ENCODE results near the gene A2M.

A2M gene

DNA sequence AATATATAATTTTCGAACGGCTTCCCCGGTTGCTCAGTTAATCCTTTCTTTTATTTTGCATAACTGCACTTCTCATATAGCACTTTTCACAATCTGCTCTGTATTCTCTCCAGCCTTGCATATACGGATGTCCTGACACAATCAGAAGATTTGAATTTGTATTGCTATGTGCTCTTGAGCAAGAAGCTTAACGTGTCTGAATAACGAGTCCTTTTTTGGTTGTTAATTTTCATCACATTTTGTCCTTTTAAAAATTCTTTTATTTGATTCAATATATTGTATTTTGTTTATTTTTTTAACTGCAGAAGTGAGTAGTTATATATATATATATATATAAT, 17.6 kb downstream of the A2M start:
- DNase-seq, result no peak

DNA sequence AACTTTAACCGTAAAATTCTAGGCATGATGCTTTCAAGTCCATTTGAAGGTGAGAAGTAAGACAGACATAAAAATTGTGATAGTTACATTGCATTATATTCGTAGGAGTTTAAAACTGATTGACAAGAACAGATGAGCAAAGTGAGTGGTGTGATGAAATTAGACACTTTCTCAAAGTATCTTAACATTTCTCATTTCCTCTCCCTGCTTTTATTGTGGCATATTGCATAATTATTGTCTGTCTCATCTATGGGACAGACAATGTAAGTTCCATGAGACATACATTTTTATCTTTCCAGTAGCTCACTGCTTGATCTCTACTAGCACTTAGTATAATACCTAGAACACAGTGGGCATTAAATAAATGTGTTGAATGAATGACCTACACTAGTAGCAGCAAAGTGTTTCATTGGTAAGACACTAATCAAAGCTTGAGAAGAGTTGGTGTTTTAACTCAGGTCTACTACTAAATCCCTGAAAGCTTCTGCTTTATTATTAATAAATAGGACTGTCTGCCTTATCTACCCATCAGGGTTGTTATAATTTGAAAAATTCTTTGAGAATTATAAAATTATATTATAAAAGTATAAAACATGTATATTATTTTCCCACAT, 19.0 kb downstream of the A2M start:
- no peak for DNase-seq

DNA sequence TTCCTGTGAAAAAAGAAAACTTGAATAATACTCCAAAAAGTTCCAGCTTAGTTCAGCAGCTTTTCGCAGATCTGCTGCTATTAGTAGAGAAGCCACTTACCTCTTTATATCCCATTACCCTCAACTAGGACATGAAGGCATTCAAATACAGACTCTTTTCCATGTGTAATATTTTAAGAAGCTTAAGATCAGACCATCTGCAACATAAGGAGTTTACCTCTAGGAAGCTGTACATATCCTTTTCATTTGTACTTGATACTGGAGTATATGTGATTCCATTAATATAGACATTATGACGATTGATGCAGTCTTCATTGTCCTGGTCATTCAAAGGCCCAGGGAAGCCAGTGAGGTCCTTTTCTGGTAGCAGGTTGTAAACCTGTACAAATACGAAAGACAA, 20.4 kb downstream of the A2M start:
- DNase-seq, result no peak

DNA sequence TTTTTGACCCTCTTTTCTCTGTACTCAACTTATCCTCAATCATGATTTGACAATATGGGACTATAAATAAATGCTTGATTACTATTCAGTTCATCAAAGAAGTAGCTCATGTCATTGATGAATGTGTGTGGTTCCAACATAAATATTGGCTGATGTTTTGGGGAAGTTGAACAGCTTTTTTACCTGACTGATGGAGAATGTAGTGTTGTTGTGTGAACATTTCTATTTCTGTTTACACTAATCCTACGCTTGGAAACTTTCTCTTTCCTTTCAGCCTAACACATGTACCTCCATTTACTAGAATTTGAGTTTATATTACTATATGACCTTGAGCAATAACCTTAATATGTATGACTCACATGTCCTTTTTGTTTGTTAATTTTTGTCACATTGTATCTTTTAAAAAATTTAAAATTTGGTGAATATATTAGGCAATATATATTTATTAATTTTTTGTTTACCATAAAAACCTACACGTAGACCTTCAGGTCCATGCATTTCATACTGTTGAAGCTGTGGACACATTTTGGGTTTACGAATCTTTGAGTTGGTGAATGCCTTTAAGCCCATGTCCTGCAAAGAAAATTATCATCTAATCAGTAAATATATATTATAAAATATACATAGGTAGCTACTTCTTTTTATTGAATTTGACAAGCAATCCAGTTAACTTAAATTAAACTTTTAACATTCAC, 21.1 kb downstream of the A2M start:
- no peak for DNase-seq

DNA sequence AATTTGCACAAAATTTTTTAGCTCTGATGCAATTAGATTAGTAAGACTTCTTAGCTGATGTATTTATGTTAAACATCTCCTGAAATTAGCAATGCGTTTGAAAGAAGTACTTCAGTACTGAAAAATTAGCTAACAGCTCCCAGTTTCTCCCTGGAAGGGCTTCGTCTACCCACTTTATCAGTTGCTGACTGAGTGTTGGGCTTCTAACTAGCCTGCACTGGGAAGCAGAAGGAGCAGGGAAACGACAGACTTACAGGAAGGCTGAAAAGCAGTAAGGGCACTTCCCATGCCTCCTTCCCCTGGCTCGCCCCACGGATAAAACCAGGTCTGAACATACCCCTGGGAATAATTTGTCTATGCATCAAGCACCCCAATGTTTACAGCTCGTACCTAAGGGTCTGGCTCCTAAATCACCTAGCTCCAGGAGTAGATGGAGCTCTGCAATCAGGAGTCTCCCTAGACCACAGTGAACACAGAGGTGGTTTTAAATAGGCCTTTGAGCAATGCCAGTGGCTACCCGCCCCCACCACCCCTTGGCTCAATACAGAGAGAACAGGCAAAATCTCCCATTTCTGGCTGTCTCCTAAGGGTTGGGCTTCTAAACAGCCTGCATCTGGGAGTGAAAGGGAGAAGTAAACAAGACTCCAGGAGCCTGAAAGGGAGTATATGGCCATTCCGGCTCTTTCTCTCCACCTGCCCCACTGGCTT, 23.7 kb downstream of the A2M start:
- no peak for DNase-seq

DNA sequence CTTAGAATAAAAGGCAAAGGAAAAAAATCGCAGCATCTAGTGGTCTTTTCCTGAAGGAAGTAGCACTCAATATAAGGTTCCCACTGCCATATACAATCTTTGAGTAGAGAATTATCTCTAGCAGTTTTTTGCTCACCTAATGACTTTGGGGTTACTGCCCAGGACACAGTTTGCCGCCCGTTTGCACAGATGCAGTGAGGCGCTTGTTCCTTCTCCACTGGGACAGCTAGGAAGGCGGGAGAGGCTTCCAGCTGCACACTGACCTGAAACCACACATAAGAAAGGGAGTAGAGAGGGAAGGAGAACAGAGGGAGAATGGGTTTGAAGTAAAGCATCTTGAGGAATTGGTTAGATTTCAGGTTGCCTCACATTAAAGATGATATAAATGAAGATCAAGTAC, 25.5 kb downstream of the A2M start:
- DNase-seq, result no peak

DNA sequence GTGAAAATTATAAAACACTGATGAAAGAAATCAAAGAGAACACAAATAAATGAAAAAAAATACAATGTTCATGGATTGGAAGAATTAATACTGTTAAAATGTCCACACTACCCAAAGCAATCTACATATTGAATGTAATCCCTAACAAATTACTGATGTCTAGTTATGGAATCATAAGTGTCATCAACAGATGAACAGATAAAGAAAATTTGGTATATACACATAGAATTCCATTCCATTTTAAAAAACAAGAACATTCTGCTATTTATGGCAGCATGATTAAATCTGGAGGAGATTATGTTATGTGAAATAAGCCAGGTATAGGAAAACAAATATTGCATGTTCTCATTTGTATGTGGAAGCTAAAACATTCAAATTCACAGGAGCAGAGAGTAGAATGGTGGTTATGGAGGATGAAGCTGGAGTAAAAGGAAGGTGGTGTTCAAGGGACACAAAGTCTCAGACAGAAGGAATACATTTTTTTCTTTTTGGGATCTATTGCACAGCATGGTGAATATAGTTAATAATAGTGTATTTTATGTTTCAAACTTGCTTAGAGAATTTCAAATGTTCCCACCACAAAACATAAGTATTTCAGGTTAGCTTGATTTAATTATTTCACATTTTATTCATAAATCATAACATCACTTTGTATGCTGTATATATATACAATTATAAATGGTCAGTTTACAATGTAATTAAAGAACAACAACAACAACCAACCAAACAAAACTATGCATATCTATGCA, 28.5 kb downstream of the A2M start:
- no peak for DNase-seq

DNA sequence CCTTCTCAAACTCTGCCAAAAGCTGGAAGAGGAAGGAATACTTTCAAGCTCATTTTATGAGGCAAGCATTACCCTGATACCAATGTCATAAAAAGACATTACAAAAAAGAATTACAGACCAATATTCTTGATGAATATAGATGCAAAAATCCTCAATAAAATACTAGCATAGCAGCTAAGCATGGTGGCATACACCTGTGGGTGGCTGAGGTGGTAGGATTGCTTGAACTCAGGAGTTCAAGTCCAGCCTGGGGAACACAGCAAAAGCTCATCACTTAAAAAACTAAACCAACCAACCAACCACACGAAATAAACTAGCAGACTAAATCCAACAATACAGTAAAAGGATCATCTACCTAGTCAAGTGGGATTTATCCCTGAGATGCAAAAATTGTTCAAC, 29.6 kb downstream of the A2M start:
- no peak for DNase-seq

DNA sequence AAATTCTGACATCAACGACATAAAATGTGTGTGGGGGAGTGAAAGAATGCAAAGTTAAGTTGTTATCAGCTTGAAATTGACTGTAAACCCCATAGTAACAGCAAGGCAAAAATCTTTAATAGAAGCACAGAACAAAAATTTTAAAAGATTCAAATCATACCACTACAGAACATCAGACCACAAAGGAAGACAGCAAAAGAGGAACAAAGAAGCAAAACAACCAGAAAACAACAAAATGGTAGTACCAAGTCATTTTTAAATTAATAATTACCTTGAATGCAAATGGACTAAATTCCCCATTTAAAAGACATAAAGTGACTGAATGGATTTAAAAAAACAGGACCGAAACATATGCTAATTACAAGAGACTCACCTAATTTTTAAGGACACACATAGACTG, 31.3 kb downstream of the A2M start:
- DNase-seq, result no peak

DNA sequence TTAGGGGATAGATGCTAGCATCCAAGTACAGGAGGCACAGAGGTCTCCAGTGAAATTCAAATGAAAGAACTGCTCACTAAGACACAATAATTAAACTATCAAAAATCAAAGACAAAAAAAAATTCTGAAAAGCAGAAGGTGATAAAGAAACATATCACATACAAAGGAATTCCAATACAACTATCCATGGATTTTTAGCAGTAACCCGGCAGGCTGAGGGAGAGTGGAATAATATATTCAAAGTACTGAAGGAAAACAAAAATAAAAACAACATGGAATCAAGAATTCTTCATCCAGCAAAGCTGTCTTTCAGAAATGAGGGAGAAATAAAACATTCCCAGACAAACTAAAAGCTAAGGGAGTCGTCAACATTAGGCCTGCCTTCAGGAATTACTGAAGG, 31.9 kb downstream of the A2M start:
- no peak for DNase-seq

DNA sequence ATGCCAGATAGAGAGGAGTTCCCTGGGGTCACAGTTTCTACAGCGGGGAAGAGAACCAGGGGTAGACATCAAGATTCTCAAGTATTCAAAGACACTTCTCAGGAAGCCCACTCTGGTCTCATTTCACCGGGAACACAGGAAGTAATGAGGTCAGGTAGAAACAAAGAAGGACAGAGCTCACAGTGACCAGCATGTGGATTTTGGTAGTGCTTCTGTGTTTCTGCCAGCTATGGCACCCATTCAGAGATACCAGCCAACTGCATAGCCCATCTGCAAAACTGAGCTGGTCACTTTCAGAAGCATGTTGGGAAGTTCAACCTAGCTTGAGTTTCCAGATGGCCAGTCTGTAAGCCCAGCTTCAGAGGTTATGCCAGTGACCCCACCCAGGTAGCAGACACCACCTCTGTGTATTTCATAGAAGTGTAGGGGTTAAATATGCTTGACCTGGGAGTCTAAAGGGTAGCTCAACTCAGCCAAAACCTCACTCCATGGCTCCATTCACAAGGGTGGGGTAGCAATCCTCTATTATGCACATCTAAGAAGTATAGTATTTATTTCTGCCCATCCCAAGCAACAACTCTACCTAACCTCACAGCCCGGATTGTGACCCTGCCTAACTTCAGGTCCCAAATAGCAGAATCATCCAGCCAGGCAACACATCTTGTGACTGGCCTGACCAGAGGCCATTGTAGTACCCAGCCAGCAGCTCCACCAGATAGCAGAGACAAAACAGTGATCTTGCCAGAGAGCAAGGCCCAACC, 33.9 kb downstream of the A2M start:
- DNase-seq, result no peak

DNA sequence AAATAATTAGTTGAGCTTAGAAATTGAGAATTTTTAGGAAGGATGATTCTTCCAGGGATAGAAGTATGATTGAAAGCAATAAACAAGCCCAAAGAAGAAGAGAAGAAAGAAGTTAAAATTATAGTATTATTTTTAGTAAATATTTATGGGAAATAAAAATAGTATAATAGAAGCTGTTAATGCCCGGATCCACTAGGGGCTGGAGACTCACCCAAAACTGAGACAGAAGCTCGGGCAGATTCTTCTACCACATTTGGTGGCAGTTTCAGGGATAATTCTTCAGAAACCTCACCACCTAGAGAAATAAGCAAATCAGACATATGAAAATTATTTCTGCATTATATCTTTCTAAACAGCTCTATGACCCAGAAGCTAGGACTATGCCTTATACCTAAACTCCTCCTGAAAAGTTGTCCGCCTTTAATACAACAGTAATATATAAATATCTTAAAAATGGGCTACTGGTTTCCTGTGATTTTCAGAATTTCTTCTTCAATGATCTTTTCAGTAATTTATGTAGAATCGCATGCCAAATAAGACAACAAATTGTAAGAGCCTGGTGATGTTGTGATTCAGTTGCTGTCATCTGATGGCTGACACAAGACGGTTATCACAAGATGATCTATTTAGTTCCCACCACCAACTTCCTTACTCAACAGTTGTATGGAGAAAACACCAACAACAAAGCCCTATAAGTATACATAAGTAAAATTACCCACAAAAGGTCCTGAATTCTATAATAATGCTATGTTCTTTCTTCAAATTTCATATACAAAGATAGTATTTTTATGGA, 35.6 kb downstream of the A2M start:
- DNase-seq, result no peak

DNA sequence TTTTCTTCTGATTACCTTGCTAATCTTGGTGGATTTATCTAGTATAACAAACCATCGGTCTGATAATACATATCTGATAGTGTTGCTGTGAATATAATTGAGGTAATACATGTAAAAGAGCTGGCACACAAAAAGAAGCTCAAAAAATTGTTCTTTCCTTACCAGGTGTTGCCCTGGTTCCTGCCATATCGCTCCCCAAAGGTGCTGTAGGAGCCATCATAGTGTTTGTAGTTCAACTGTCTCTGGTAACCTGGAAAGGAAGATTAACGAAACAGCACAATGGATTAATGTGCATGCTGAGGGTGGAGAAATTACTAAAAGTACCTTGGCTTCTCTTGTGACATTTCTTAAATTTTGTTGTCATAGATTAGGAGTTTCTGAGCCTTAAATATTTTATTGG, 36.6 kb downstream of the A2M start:
- DNase-seq, result no peak

DNA sequence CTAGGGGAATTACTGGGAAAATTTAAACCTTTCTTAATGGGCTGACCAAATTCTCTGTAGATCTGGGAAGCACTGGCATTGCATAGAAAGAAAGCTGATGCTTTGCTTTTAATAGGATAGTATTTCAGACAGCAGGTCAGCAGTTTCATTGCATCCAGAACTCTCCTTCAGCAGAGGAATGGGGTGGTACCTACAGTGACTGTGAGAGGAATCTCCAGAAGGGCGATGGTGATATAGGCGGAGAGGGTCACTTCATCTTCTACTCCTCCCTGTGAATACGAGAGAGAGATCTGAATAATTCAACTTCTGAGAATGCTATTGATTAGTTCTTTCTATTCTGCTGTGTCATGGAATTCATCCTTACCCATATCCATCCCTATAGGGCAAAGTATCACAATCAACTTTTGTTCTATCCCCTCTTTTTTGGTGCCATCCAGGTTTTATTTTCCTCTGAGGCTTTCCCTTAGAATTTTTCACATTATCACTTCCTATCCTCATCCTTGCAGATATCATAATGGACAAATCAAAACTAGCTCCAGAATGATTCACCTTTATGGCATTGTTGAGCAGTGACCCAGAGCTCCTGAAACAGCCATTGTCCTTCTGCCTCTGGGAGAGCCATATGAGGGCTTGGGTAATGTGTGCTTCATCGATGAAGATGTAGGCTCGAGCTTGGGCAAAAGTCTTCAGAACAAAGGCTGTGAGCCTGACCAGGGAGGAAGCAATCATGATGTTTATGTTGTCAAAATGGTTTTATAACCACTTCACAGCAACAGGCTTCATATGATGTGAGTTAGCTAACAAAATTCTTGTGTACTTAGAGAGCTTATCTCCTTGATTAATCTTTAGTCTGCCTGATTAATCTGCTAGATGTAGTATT, 38.3 kb downstream of the A2M start:
- no peak for DNase-seq

DNA sequence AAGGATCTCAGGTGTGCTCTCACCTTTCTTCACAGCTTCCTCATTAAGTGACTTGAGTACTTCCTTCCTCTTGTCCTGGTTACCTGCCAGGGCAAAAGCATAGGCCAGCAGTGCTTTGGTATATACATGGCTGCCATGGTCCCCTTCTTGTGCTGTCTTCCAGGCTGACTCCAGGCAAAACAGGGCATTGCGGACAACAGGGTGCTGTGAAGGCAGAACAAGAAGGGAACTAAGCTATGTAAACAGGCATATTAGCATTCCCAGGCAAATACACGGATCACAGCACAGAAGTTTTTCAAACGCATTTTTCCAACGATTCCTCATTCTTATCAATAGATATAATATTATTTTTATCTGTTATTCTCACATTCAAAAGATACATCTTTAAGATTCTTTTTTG, 39.0 kb downstream of the A2M start:
- no peak for DNase-seq

DNA sequence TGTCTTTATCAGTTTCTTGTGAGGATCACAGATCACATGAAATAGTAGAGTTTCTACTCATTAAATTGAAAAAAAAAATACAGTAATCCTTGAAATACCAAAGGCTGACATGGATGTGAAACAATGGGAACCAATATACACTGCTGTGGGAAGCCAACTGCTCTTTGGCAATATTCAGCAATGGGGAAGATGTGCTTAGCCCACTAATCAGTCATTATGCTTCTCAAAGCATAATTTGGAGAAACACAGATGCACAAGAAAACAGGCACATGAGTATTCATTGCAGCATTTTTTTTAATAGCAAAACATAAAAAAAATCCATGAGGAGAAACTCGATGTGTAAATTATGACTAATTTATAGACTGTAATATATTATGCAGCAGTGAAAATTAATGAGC, 40.6 kb downstream of the A2M start:
- DNase-seq, result no peak

DNA sequence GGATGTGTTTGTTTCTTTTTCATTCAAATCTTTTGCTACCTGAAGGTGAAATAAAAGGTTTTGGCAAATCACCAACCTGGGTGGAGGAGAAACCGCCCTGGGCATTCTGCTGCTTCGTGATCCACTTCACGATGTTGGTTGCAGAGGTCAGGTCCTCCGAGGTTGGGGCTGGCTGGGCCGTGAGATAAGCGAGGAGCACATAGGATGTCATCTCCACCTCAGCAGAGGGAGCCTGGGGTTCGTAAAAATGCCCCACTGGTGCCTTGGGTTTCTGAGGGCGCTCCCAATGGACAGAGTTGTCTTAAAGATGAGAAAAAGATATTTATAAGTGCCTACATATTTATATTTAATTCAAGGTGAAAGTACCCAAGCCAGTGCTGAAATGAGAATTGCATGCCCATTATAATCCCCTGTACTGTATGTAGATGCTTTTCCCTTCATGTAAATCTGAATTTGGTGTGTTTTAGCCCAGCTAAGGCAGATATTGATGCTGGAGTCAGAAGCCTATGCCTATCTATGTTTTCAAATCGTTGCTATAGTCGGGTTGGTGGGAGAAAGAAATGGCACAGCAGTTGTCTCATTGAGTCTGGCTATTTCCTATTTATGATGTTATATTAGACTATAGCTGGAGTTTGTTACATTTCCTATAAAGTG, 41.1 kb downstream of the A2M start:
- DNase-seq, result no peak

DNA sequence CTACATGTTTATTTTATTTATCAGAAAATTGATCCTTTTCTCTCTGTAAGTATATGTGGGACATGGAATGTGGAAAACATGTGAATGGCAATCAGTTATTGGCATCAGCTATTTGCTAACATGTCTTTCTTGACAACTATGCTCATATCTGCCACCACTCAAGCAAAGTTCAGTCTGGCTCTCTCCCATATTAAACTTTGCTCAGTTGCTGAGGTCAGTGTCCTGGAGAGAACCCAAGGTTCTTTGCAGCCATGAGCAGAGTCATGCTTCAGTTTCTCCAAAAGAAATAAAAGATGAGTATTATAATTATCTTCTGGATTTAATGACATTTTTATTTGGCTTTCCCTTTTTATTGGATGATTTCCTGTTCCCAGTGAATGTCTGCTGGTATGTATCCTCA, 42.6 kb downstream of the A2M start:
- no peak for DNase-seq

DNA sequence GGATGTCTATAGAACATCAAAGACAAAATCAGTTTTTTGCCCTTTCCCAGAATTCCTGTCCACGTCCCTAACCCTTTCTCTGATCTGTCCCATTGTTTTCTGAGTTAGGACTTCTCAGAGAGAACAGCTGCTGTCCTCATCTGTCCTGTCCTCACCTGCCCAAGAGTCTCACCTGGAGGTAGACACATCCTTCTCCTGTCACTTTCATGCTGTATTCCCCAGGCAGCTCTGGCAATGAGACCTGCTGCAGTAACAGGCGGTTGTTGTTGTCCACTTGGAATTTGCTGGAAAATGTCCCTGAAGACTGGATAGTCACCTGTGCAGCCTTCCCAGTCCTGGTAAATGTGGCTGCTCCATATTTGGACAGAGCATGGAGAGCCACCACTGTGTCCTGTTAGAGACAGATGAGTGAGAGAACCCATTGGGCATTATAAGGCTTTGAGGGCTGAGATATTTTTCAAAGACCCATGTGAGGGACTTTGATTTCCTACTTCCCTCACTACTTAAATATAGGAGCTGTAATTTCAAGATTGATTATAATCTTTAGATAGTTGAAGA, 43.2 kb downstream of the A2M start:
- DNase-seq, result no peak

DNA sequence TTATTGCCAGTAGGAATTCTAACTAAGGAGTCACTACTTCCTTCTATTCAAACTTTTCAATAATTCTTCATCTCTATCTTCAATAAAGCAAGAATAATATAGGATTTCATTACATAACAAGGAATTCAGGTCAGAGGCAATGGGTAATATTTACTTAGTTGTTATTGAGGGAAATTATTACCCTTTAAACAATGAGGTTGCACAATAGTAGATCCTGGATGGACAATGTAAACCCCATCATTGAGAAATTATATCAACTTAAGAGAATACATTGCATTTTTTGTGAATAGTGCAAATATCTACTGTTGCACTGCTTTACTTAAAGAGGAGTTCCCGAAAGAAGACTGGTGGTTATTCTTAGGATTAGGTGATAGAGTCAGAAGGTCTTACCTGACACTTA, 43.8 kb downstream of the A2M start:
- no peak for DNase-seq
